SU-DHL-6 (cell line): ENCODE data around the gene FES.

Experiments
- H2AFZ ChIP-seq: fragments of 200-600 bp; sonication (generic); 2 replicates; pipeline ENCODE4 v1.6.1; 2014; ENCODE audit warnings: low read depth, mild to moderate bottlenecking, moderate library complexity, mixed read lengths, antibody characterized with exemption, low read length; ENCODE audit not compliant: severe bottlenecking
- H3F3A ChIP-seq: fragments of 200-600 bp; shearing (Covaris generic); 2 replicates; pipeline ENCODE4 v1.6.0; 2016; ENCODE audit warnings: antibody characterized with exemption, mild to moderate bottlenecking; ENCODE audit not compliant: insufficient read depth
- H3K27ac ChIP-seq: fragments of 200-600 bp; sonication (generic); 2 replicates; pipeline ENCODE4 v1.5.1; 2016; ENCODE audit warnings: low read depth, mild to moderate bottlenecking, low read length, moderate library complexity, mixed read lengths
- H3K27me3 ChIP-seq: fragments of 200-600 bp; sonication (generic), shearing (Covaris generic); 2 replicates; pipeline ENCODE4 v1.6.0; 2014; ENCODE audit warnings: mild to moderate bottlenecking, low read length
- H3K36me3 ChIP-seq: fragments of 200-600 bp; sonication (generic); 2 replicates; pipeline ENCODE4 v1.6.1; 2014; ENCODE audit warnings: mild to moderate bottlenecking, low read length, mixed read lengths
- H3K4me2 ChIP-seq: fragments of 300-600, 200-600 bp; shearing (Covaris generic), sonication (generic); 2 replicates; pipeline ENCODE4 v1.6.0; 2014; ENCODE audit warnings: low read length, low read depth, mild to moderate bottlenecking; ENCODE audit not compliant: poor library complexity, severe bottlenecking
- H3K4me3 ChIP-seq: fragments of 200-600 bp; sonication (generic); 2 replicates; pipeline ENCODE4 v1.5.1; 2014; ENCODE audit warnings: antibody characterized with exemption, low read length, mild to moderate bottlenecking, mixed read lengths; ENCODE audit not compliant: insufficient read depth, poor library complexity, severe bottlenecking
- H3K79me2 ChIP-seq: fragments of 200-600 bp; sonication (generic); 2 replicates; pipeline ENCODE4 v1.6.1; 2014; ENCODE audit warnings: mild to moderate bottlenecking, low read length, moderate library complexity; ENCODE audit not compliant: insufficient read depth
- H3K9ac ChIP-seq: fragments of 200-600 bp; sonication (generic); 2 replicates; pipeline ENCODE4 v1.7.0; 2014; ENCODE audit warnings: mild to moderate bottlenecking, low read length
- H3K9me2 ChIP-seq: fragments of 200-600 bp; sonication (generic); replicated peaks from 2 replicates; pipeline ENCODE4 v1.6.1; 2014; ENCODE audit warnings: low read length; ENCODE audit not compliant: insufficient read depth
- H3K9me3 ChIP-seq: fragments of 200-600 bp; sonication (generic); 2 replicates; pipeline ENCODE4 v1.6.1; 2014; ENCODE audit warnings: low read length, mixed read lengths; ENCODE audit not compliant: insufficient read depth
- H4K20me1 ChIP-seq: fragments of 200-600 bp; sonication (generic); 2 replicates; pipeline ENCODE4 v1.6.1; 2014; ENCODE audit warnings: low read depth, mild to moderate bottlenecking, antibody characterized with exemption, low read length, moderate library complexity, mixed read lengths
- CTCF ChIP-seq: fragments of 200-600 bp; sonication (generic); IDR thresholded peaks from one replicate; pipeline ENCODE4 v1.5.1; 2017; ENCODE audit warnings: antibody characterized with exemption, mild to moderate bottlenecking, low read length, moderate library complexity; ENCODE audit not compliant: insufficient read depth, poor library complexity, severe bottlenecking
- EZH2phosphoT487 ChIP-seq: fragments of 200-600 bp; sonication (generic), shearing (Covaris generic); conservative IDR thresholded peaks from 2 replicates; pipeline ENCODE4 v1.6.1; 2018; ENCODE audit warnings: mild to moderate bottlenecking, antibody characterized with exemption, low read length, moderate library complexity, mixed read lengths

Gene FES

DNA sequence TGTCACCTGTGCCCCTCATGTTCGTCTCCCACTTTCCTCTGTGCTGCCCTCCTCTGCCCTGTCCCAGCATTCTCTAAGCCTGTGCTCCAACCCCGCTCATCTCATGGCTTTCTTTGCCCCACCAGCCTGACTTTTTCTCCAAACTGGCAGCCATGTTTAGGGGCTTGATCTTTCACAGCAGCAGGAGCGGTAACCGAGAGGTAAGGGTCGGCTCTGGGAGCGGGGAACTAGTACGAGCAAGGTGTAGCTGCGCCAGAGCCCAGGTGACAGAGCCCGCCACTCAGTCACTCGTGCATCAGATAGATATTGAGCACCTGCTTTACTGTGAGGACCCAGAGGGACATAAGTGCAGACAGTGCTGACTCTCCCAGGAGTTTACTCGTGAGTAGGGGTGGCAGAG, 32.2 kb downstream of the FES start:
- no peak overlapping the region for H3K27ac ChIP-seq
- H2AFZ ChIP-seq: no peak overlapping the region
- no peak for TF ChIP-seq CTCF
- no peak for TF ChIP-seq EZH2phosphoT487

GRCh38 chr15:90917569-90917968, 33.3 kb downstream of the FES start:
- Histone ChIP-seq H3K27me3 (no peaks in the 10 kb centered on the region), H3K36me3 (no peaks in the 10 kb centered on the region), H3K4me2 (no peak overlapping the region), H3K9me2 (no peaks in the 10 kb centered on the region), H4K20me1 (no peaks in the 10 kb centered on the region), H2AFZ (no peak overlapping the region), H3K9me3 (no peaks in the 10 kb centered on the region), H3K79me2 (no peaks in the 10 kb centered on the region), H3K27ac (no peak overlapping the region), H3K9ac (no peak overlapping the region), H3K4me3 (no peak overlapping the region), H3F3A (no peaks in the 10 kb centered on the region)
- TF ChIP-seq EZH2phosphoT487 (no peak), CTCF (no peak)

More for the DNA sequence above, 32.2 kb downstream of the FES start:
- H3K9me3 ChIP-seq: no peaks in the 10 kb centered on the region
- H3K27me3 ChIP-seq: no peaks in the 10 kb centered on the region
- H3K36me3 ChIP-seq: no peaks in the 10 kb centered on the region
- H3K4me3 ChIP-seq: no peak overlapping the region
- H3F3A ChIP-seq: no peaks in the 10 kb centered on the region
- no peaks in the 10 kb centered on the region for H3K9me2 ChIP-seq
- no peak overlapping the region for H3K4me2 ChIP-seq
- no peaks in the 10 kb centered on the region for H3K79me2 ChIP-seq
- H4K20me1 ChIP-seq: no peaks in the 10 kb centered on the region
- H3K9ac ChIP-seq: no peak overlapping the region

- Histone ChIP-seq H2AFZ (no peak overlapping the region), H3F3A (no peaks in the 10 kb centered on the region), H3K9ac (no peak overlapping the region), H3K9me2 (no peaks in the 10 kb centered on the region), H3K27me3 (no peaks in the 10 kb centered on the region), H3K36me3 (no peaks in the 10 kb centered on the region), H3K4me2 (no peak overlapping the region), H3K27ac (no peak overlapping the region), H4K20me1 (no peaks in the 10 kb centered on the region), H3K9me3 (no peaks in the 10 kb centered on the region), H3K4me3 (no peak overlapping the region), H3K79me2 (no peaks in the 10 kb centered on the region)
- TF ChIP-seq CTCF: no peak
- TF ChIP-seq EZH2phosphoT487: no peak
Measured at GRCh38 chr15:90918034-90918788, 33.9 kb downstream of the FES start.
